Measurements from ENCODE around the gene FSD1L.
"Not testable (repeated sequence)": the region's sequence is repeated elsewhere in the genome, so short reads cannot be mapped to it uniquely, and the experiment has no call there.

FSD1L gene

DNA sequence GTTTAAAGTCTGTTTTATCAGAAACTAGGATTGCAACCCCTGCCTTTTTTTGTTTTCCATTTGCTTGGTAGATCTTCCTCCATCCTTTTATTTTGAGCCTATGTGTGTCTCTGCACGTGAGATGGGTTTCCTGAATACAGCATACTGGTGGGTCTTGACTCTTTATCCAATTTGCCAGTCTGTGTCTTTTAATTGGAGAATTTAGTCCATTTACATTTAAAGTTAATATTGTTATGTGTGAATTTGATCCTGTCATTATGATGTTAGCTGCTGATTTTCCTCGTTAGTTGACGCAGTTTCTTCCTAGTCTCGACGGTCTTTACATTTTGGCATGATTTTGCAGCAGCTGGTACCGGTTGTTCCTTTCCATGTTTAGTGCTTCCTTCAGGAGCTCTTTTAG lies 132.1 kb downstream of the FSD1L start:
- DNase-seq: not testable (repeated sequence)

DNA sequence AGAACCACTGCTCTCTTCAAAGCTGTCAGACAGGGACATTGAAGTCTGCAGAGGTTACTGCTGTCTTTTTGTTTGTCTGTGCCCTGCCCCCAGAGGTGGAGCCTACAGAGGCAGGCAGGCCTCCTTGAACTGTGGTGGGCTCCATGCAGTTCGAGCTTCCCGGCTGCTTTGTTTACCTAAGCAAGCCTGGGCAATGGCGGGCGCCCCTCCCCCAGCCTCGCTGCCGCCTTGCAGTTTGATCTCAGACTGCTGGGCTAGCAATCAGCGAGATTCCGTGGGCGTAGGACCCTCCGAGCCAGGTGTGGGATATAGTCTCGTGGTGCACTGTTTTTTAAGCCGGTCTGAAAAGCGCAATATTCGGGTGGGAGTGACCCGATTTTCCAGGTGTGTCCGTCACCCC lies 133.7 kb downstream of the FSD1L start:
- not testable (repeated sequence) for DNase-seq

DNA sequence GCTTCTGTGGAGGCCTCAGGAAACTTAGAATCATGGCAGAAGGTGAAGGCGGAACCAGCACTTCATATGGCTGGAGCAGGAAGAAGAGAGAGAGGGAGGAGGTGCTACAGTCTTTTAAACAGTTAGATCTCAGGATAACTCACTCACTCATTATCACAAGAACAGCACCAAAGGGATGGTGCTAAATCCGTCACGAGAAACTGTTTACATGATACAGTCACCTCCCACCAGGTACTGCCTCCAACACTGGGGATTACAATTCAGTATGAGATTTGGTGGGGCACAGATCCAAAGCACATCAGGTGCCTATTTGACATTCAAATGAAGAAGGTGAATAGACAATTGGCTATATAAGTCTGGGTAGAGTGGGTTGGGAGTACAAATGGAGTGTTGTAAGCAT lies 145.3 kb downstream of the FSD1L start:
- no peak for DNase-seq

Measured in activated T-cell treated with anti-CD3 and anti-CD28 coated beads, Interleukin-2, amount 50 U/mL, for 48 hours (primary cell).